Renal cortex interstitium (tissue), 11 donors: ENCODE measurements around the gene PEX5L. TPM values are rescaled to one million over a fixed set of nuclear protein-coding genes. Genes with fewer than 3 reads are reported as not detected.

ENCODE experiments used
- DNase-seq, 11 donors: peaks; one replicate each; pipeline ENCODE4 v3.0.0-alpha.2; 2013; ENCODE audit warnings: low read depth in 9 of 11, low spot score in 4 of 11; ENCODE audit errors: extremely low read depth in 1 of 11
- polyA plus RNA-seq, 3 donors: library from polyadenylated mRNA; unstranded; fragments of 120-200 nt; gene quantifications; one replicate each; pipeline ENCODE4 v1.2.1, GENCODE V29; 2013; ENCODE audit not compliant: insufficient read length in 3 of 3

PEX5L gene
- polyA plus RNA-seq, 3 donors: 0.31 to 0.50 (median 0.39) TPM

- DNase-seq: peak in 6 of 11 donors; percentile 27 to 53 (median 42)
Measured at GRCh38 chr3:179929091-179929529, 107.6 kb downstream of the PEX5L start.

GRCh38 chr3:179927191-179927590 lies 109.5 kb downstream of the PEX5L start:
- no peak for DNase-seq

- DNase-seq: no peak
Measured at GRCh38 chr3:179921951-179922350, 114.8 kb downstream of the PEX5L start.

GRCh38 chr3:179921500-179921899 lies 115.2 kb downstream of the PEX5L start:
- DNase-seq: no peak

- no peak for DNase-seq
Measured at GRCh38 chr3:179907784-179908482, 128.8 kb downstream of the PEX5L start.

GRCh38 chr3:179902061-179902460 lies 134.7 kb downstream of the PEX5L start:
- DNase-seq: no peak

- DNase-seq: peak in 2 of 11 donors; percentile 3 to 5
Measured at GRCh38 chr3:179898024-179898423, 138.7 kb downstream of the PEX5L start.

GRCh38 chr3:179897231-179897630 lies 139.5 kb downstream of the PEX5L start:
- no peak for DNase-seq

- DNase-seq: no peak
Measured at GRCh38 chr3:179896507-179896906, 140.2 kb downstream of the PEX5L start.

- DNase-seq: no peak
Measured at GRCh38 chr3:179895330-179895729, 141.4 kb downstream of the PEX5L start.

- no peak for DNase-seq
Measured at GRCh38 chr3:179887295-179887943, 149.3 kb downstream of the PEX5L start.

GRCh38 chr3:179885950-179886349 lies 150.8 kb downstream of the PEX5L start:
- no peak for DNase-seq

- DNase-seq: no peak
Measured at GRCh38 chr3:179884136-179884535, 152.6 kb downstream of the PEX5L start.

GRCh38 chr3:179882292-179882691 lies 154.4 kb downstream of the PEX5L start:
- DNase-seq: no peak

- DNase-seq: no peak
Measured at GRCh38 chr3:179881791-179882190, 154.9 kb downstream of the PEX5L start.

- no peak for DNase-seq
Measured at GRCh38 chr3:179880868-179881267, 155.9 kb downstream of the PEX5L start.

GRCh38 chr3:179876440-179876839 lies 160.3 kb downstream of the PEX5L start:
- no peak for DNase-seq

GRCh38 chr3:179872842-179873241 lies 163.9 kb downstream of the PEX5L start:
- DNase-seq: no peak

GRCh38 chr3:179871782-179872181 lies 165.0 kb downstream of the PEX5L start:
- DNase-seq: no peak

- DNase-seq: no peak
Measured at GRCh38 chr3:179868715-179869114, 168.0 kb downstream of the PEX5L start.

- DNase-seq: no peak
Measured at GRCh38 chr3:179867961-179868360, 168.8 kb downstream of the PEX5L start.
